Erythroblast (primary cell): ENCODE measurements around the gene TMEM30A.

Experiments
- GATA1 ChIP-seq: IDR thresholded peaks from 2 replicates; pipeline ENCODE4 v1.6.1; 2011; ENCODE audit warnings: low read depth, mild to moderate bottlenecking, control low read depth, low read length, moderate library complexity
- POLR2A ChIP-seq: IDR thresholded peaks from 2 replicates; pipeline ENCODE4 v1.6.1; 2011; ENCODE audit warnings: mild to moderate bottlenecking, low read length

DNA sequence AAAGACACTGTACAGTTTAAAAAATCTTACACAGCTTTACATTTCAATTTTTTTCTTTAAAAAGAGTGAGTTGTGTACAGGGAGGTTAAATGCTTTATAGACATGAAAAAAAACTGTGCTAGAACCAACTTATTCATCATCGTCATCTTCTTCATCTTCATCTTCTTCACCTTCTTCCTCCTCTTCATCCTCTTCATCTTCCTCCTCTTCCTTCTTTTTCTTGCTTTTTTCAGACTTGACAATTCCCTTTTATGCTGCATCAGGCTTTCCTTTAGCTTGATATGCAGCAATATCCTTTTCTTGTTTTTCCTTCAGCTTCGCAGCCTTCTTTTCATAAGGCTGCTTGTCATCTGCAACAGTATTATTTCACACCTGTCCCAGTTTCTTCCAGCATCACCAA is 34.3 kb upstream of the TMEM30A start:
- TF ChIP-seq POLR2A (no peak), GATA1 (no peak)
